Body of pancreas (tissue), 4 donors: ENCODE results near the gene CWC22. TPM values are rescaled to one million over a fixed set of nuclear protein-coding genes. Genes with fewer than 3 reads are reported as not detected.

Source experiments
- ATAC-seq: fragments of 150-250 bp; one replicate; pipeline ENCODE4 v1.9.1; 2016
- DNase-seq, 4 donors: peaks; one replicate each; pipeline ENCODE4 v3.0.0-alpha.2; 2019
- H3K27ac ChIP-seq, 4 donors: fragments of 200-600 bp; sonication (generic); 1 replicate in 3 of 4; 2 replicates in 1 of 4; pipeline versions ENCODE4 v1.5.1 to v1.6.1; 2016 to 2019; ENCODE audit warnings: mild to moderate bottlenecking in 1 of 4, mixed read lengths in 1 of 4, moderate library complexity in 1 of 4
- H3K27me3 ChIP-seq, 2 donors: fragments of 200-600 bp; sonication (generic); one replicate each; pipeline ENCODE4 v1.6.0; 2016; ENCODE audit warnings: mild to moderate bottlenecking in 1 of 2
- H3K36me3 ChIP-seq, 2 donors: fragments of 200-600 bp; sonication (generic); replicated peaks in 1 of 2; 2 replicates each; pipeline ENCODE4 v1.5.1; 2016; ENCODE audit warnings: low read depth in 2 of 2; ENCODE audit not compliant: insufficient read depth in 1 of 2
- H3K4me1 ChIP-seq: fragments of 200-600 bp; sonication (generic); one replicate; pipeline ENCODE4 v1.6.0; 2016
- H3K4me3 ChIP-seq, 2 donors: fragments of 200-600 bp; sonication (generic); 1 replicate in 1 of 2; 2 replicates in 1 of 2; pipeline ENCODE4 v1.5.1; 2016 to 2019
- H3K9me3 ChIP-seq, 3 donors: fragments of 200-600 bp; sonication (generic); 1 replicate in 2 of 3; 2 replicates in 1 of 3; pipeline ENCODE4 v1.5.1; 2016
- POLR2A ChIP-seq, 3 donors: fragments of 450-650 bp; IDR thresholded peaks; one replicate each; pipeline ENCODE4 v1.6.1; 2016; ENCODE audit warnings: antibody characterized with exemption in 3 of 3, mild to moderate bottlenecking in 2 of 3
- WGBS, 2 donors: methylation state at CpG; one replicate each; pipeline ENCODE4 v1.1.5; 2017; 5-methylcytosine and 5-hydroxymethylcytosine counted together
- intact Hi-C: fragments of 100-400 bp; cut with DNase I; formaldehyde crosslinking; loops from one replicate; pipeline ENCODE4 v1.15.1; 2023
- total RNA-seq, 2 donors: library from RNA; depleted of rRNA; stranded (reverse); fragments of >200 nt; gene quantifications; one replicate each; pipeline ENCODE4 v1.1.0, GENCODE V29; 2016
- TF ChIP-seq, protein P1 (sequence below), 7 experiments: fragments of 450-650 bp in 4 of 7; fragments of 200-600 bp in 3 of 7; sonication (generic) in 3 of 7; IDR thresholded peaks; one replicate each; pipeline ENCODE4 v1.5.1; 2016 to 2019; ENCODE audit warnings: antibody characterized with exemption in 7 of 7

The CWC22 gene
- total RNA-seq, 2 donors from 2014 or later: 8.2 to 11.7 TPM

DNA sequence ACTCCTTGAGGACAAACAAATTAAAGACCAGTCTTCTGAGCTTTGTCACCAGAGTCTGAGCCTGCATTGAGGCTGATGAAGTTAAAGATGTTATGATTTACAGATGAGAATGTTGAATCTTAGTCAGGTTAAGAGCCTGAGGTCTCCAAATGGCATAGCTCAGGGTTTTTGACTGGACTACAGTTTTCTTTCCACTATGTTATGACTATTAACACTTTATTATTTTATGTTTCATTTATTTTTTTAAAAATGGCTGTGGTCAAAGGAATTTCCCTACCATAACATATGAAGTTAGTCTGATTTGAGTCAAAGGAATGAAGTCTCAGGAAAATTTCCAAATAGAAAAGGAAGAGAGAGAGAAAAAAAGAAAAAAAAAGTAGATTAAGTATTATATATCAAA, 39.7 kb upstream of the CWC22 start:
- Histone ChIP-seq H3K9me3 (no peaks in the 10 kb centered on the region), H3K36me3 (no peaks in the 10 kb centered on the region), H3K27ac (no peak overlapping the region), H3K4me1 (no peaks in the 10 kb centered on the region), H3K27me3 (no peaks in the 10 kb centered on the region), H3K4me3 (no peak overlapping the region)
- no peak for TF ChIP-seq POLR2A (IDR thresholded peaks at IDR 0.05)
- TF ChIP-seq, protein P1, sequence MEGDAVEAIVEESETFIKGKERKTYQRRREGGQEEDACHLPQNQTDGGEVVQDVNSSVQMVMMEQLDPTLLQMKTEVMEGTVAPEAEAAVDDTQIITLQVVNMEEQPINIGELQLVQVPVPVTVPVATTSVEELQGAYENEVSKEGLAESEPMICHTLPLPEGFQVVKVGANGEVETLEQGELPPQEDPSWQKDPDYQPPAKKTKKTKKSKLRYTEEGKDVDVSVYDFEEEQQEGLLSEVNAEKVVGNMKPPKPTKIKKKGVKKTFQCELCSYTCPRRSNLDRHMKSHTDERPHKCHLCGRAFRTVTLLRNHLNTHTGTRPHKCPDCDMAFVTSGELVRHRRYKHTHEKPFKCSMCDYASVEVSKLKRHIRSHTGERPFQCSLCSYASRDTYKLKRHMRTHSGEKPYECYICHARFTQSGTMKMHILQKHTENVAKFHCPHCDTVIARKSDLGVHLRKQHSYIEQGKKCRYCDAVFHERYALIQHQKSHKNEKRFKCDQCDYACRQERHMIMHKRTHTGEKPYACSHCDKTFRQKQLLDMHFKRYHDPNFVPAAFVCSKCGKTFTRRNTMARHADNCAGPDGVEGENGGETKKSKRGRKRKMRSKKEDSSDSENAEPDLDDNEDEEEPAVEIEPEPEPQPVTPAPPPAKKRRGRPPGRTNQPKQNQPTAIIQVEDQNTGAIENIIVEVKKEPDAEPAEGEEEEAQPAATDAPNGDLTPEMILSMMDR (IDR thresholded peaks at IDR 0.05): no peak
- ATAC-seq (no peak), DNase-seq (no peak)
- intact Hi-C loops: no loop called here

DNA sequence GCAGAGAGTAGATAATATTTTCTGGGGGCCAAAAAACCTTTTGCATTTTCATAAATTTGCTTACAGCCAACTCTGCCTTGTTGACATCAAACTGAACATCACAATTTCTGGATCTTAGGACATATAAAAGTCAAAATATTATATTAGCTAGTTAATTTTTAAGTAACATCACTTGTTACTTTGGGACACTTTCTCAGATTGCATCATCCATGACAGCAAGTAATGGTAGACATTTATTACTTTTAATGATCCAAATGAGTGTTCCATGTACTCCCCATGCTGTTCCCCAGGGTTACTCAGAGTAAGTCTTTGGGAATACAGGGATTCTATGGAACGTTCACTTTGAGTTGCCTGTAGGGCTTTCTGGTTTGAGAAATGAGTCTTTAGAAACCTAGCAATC, 39.1 kb upstream of the CWC22 start:
- 54 to 59% methylated on average over 1 of the region's 1 CpG for WGBS, 2 donors
- intact Hi-C loops: no loop called here
- Histone ChIP-seq H3K4me3 (no peak overlapping the region), H3K27ac (no peak overlapping the region), H3K36me3 (no peaks in the 10 kb centered on the region), H3K27me3 (no peaks in the 10 kb centered on the region), H3K9me3 (no peaks in the 10 kb centered on the region), H3K4me1 (no peaks in the 10 kb centered on the region)
- TF ChIP-seq, protein P1 (IDR thresholded peaks at IDR 0.05): no peak
- no peak for TF ChIP-seq POLR2A (IDR thresholded peaks at IDR 0.05)
- no peak for ATAC-seq
- no peak for DNase-seq

DNA sequence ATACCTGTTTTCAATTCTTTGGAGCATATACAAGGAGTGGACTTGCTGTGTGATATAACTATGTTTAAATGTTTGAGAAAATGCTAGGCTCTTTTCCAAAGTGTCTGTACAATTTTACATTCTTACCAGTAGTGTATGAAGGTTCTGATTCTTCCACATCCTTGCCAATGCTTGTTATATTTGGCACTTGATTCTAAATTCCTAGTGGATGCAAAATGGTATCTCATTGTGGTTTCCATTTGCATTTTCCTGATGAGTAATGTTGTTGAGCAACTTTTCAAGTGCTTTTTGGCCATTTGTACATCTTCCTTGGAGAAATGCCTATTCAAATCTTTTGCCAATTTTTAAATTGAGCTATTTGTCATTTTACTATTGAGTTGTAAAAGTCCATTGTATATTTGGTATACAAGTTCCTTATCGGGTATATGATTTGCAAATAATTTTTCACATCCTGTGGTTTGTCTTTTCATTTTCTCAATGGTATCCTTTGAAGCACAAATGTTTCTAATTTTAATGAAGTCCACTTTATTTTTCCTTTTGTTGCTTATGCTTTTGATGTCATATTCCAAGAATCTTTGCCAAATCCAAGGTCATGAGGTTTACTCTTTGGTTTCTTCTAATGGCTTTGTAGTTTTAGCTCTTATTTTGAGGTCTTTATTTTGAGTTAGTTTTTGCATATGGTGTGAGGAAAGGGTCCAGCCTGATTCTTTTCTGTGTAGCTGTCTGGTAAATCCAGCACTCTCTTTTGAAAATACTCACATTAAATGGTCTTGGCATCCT, 33.2 kb upstream of the CWC22 start:
- intact Hi-C loops: no loop called here
- H3K9me3 ChIP-seq: no peaks in the 10 kb centered on the region
- H3K27ac ChIP-seq: no peak overlapping the region
- ATAC-seq (no peak), DNase-seq (no peak)
- TF ChIP-seq POLR2A (IDR thresholded peaks at IDR 0.05): no peak
- TF ChIP-seq, protein P1 (IDR thresholded peaks at IDR 0.05): no peak
- H3K4me1 ChIP-seq: no peaks in the 10 kb centered on the region
- no peaks in the 10 kb centered on the region for H3K36me3 ChIP-seq
- 69 to 81% methylated on average over 1 of the region's 1 CpG for WGBS, 2 donors
- no peaks in the 10 kb centered on the region for H3K27me3 ChIP-seq
- no peak overlapping the region for H3K4me3 ChIP-seq

DNA sequence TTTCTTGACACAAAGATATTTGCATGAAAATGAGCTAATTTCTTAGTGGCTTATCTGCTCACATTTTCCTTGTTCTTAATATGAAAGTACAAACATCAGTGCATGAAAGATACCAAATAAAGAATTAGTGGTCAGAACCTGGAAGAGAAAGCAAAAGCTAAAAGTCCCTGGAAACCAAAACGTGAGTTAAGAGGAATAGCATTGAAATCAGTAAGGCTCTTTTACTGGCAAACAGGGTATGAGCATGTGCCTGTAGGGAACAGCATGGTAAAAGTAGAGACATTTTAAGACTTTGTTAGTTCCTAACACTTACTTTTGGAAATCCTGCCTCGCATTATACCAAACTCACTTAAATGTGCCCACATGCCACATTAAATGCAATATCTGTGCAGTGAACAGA, 31.9 kb upstream of the CWC22 start:
- H3K27ac ChIP-seq: no peak overlapping the region
- H3K27me3 ChIP-seq: no peaks in the 10 kb centered on the region
- TF ChIP-seq POLR2A (IDR thresholded peaks at IDR 0.05): no peak
- TF ChIP-seq, protein P1 (IDR thresholded peaks at IDR 0.05): no peak
- DNase-seq (no peak), ATAC-seq (no peak)
- H3K36me3 ChIP-seq: no peaks in the 10 kb centered on the region
- H3K4me1 ChIP-seq: no peaks in the 10 kb centered on the region
- H3K4me3 ChIP-seq: no peak overlapping the region
- no peaks in the 10 kb centered on the region for H3K9me3 ChIP-seq
- WGBS, 2 donors: 40 to 54% methylated on average over 2 of the region's 2 CpGs
- intact Hi-C loops: no loop called here
